ENCODE measurements around the gene CTSZ. TPM values are rescaled to one million over a fixed set of nuclear protein-coding genes. Genes with fewer than 3 reads are reported as not detected.

The CTSZ gene
- 71.9 and 75.9 TPM in 2 replicates for total RNA-seq (ENCODE audit: low replicate concordance)
- long read RNA-seq, result 0 reads

- DNase-seq (ENCODE audit: extremely low spot score, unreplicated experiment), result no peak
- peaks cover 6% of the 10 kb centered on the region for H3K36me3 Mint-ChIP-seq
These were observed at the start of gene CTSZ for GRCh38 chr20:59006864-59007664. TSS of gene CTSZ (minus strand) at chr20:59007254. CDS start at chr20:59007128, 126 bp downstream.

GRCh38 chr20:59055302-59055701 is 48.2 kb upstream of the CTSZ start:
- Mint-ChIP-seq H3K4me3 (no peak overlapping the region), H3K4me1 (ENCODE audit: unreplicated experiment) (peaks cover 4% of the 10 kb centered on the region), H3K9me3 (no peaks in the 10 kb centered on the region), H3K27me3 (peaks cover 3% of the 10 kb centered on the region), H3K36me3 (no peaks in the 10 kb centered on the region), H3K27ac (no peak overlapping the region)
- DNase-seq (ENCODE audit: extremely low spot score, unreplicated experiment), result no peak
- TF ChIP-seq CTCF (conservative IDR thresholded peaks at IDR 0.05), result peak; percentile 30

More at GRCh38 chr20:59006864-59007664, at the start of gene CTSZ:
- no peaks in the 10 kb centered on the region for H3K27me3 Mint-ChIP-seq
- no peak within 1 kb of the TSS for H3K27ac Mint-ChIP-seq
- peaks cover 33% of the 10 kb centered on the region for H3K4me1 Mint-ChIP-seq (ENCODE audit: unreplicated experiment)
- TF ChIP-seq CTCF (conservative IDR thresholded peaks at IDR 0.05), result no peak
- H3K9me3 Mint-ChIP-seq, result no peaks in the 10 kb centered on the region
- peak within 1 kb of the TSS; percentile 72 for H3K4me3 Mint-ChIP-seq

GRCh38 chr20:59051666-59052185 is 44.7 kb upstream of the CTSZ start:
- peaks cover 13% of the 10 kb centered on the region for H3K4me1 Mint-ChIP-seq (ENCODE audit: unreplicated experiment)
- TF ChIP-seq CTCF (conservative IDR thresholded peaks at IDR 0.05), result no peak
- no peaks in the 10 kb centered on the region for H3K36me3 Mint-ChIP-seq
- no peak overlapping the region for H3K4me3 Mint-ChIP-seq
- peaks cover 3% of the 10 kb centered on the region for H3K9me3 Mint-ChIP-seq
- DNase-seq (ENCODE audit: extremely low spot score, unreplicated experiment), result no peak
- peak overlapping the region; percentile 70 for H3K27ac Mint-ChIP-seq
- H3K27me3 Mint-ChIP-seq, result peaks cover 7% of the 10 kb centered on the region

DNA sequence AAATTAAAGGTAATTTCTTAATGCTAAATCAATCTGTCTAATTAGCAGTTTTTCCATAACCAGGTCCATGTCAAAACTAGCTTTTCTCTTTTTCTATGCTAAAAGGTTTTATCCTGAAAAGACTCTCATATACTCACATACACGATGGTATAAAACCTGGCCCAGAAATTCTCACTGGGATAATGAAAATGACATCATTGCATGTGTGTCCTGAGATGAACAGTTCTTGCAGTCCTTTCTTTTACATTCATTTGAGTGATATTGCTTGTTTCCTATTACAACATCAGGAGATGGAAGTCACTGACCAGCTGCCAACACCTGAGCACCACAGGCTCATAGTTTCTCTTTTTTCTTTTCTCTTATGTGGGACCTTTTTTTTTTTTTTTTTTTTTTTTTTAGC is 43.4 kb upstream of the CTSZ start:
- Mint-ChIP-seq H3K9me3 (peaks cover 3% of the 10 kb centered on the region), H3K27me3 (peaks cover 7% of the 10 kb centered on the region), H3K27ac (no peak overlapping the region), H3K4me3 (no peak overlapping the region), H3K36me3 (no peaks in the 10 kb centered on the region), H3K4me1 (ENCODE audit: unreplicated experiment) (peaks cover 13% of the 10 kb centered on the region)
- no peak for DNase-seq (ENCODE audit: extremely low spot score, unreplicated experiment)
- no peak for TF ChIP-seq CTCF (conservative IDR thresholded peaks at IDR 0.05)

DNA sequence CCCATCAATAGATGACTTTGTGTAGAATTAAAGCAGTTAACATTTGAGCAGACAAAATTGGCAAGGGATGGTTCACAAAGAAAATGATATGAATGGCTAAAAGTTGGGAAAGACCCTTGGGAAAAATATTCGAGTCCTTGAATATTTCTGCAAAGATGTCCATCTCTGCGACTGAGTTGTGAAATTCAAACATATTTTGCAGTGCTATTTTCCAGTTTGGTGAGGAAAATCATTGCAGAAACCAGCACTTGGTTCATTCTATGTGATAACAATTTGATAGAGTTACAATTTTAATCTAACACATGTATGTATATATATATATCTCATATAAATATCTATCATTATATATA is 41.6 kb upstream of the CTSZ start:
- H3K4me3 Mint-ChIP-seq, result no peak overlapping the region
- H3K27ac Mint-ChIP-seq, result peak overlapping the region; percentile 75
- H3K27me3 Mint-ChIP-seq, result peaks cover 4% of the 10 kb centered on the region
- peaks cover 18% of the 10 kb centered on the region for H3K4me1 Mint-ChIP-seq (ENCODE audit: unreplicated experiment)
- H3K9me3 Mint-ChIP-seq, result peaks cover 3% of the 10 kb centered on the region
- DNase-seq (ENCODE audit: extremely low spot score, unreplicated experiment), result no peak
- H3K36me3 Mint-ChIP-seq, result no peaks in the 10 kb centered on the region
- no peak for TF ChIP-seq CTCF (conservative IDR thresholded peaks at IDR 0.05)
